Measurements from ENCODE around the gene MARCHF2.
A peak's percentile ranks its signal among the peaks of the same experiment; 100 is the strongest.

The MARCHF2 gene

GRCh38 chr19:8444677-8445487 lies 31.8 kb downstream of the MARCHF2 start, which contains the start of gene HNRNPM:
Gene HNRNPM, plus strand, starts transcription at chr19:8444975. Its CDS starts 24 bp downstream, at chr19:8444999.
- DNase-seq (ENCODE audit: extremely low read depth, low read depth), result peak; percentile 77
- TF ChIP-seq CTCF (IDR thresholded peaks at IDR 0.05; ENCODE audit: low read depth, low read length, missing control alignments), result no peak
- peak within 1 kb of the TSS; percentile 98 for H3K4me3 ChIP-seq (replicated peaks; ENCODE audit: low read depth, low read length)

- DNase-seq (ENCODE audit: extremely low read depth, low read depth), result no peak
Measured at GRCh38 chr19:8445488-8446001, 32.4 kb downstream of the MARCHF2 start.

GRCh38 chr19:8446061-8446709 lies 33.1 kb downstream of the MARCHF2 start:
- DNase-seq (ENCODE audit: extremely low read depth, low read depth), result no peak
- no peak for TF ChIP-seq CTCF (IDR thresholded peaks at IDR 0.05; ENCODE audit: low read depth, low read length, missing control alignments)
- H3K4me3 ChIP-seq (replicated peaks; ENCODE audit: low read depth, low read length), result peak overlapping the region; percentile 98

More at GRCh38 chr19:8445488-8446001, 32.4 kb downstream of the MARCHF2 start:
- no peak for TF ChIP-seq CTCF (IDR thresholded peaks at IDR 0.05; ENCODE audit: low read depth, low read length, missing control alignments)
- peak overlapping the region; percentile 98 for H3K4me3 ChIP-seq (replicated peaks; ENCODE audit: low read depth, low read length)

- H3K4me3 ChIP-seq (replicated peaks; ENCODE audit: low read depth, low read length), result no peak overlapping the region
- no peak for TF ChIP-seq CTCF (IDR thresholded peaks at IDR 0.05; ENCODE audit: low read depth, low read length, missing control alignments)
- no peak for DNase-seq (ENCODE audit: extremely low read depth, low read depth)
Measured at GRCh38 chr19:8449830-8450229, 36.7 kb downstream of the MARCHF2 start.

GRCh38 chr19:8451377-8451776 lies 38.3 kb downstream of the MARCHF2 start:
- DNase-seq (ENCODE audit: extremely low read depth, low read depth), result no peak
- TF ChIP-seq CTCF (IDR thresholded peaks at IDR 0.05; ENCODE audit: low read depth, low read length, missing control alignments), result no peak
- no peak overlapping the region for H3K4me3 ChIP-seq (replicated peaks; ENCODE audit: low read depth, low read length)

GRCh38 chr19:8451885-8452284 lies 38.8 kb downstream of the MARCHF2 start:
- DNase-seq (ENCODE audit: extremely low read depth, low read depth), result no peak

More at GRCh38 chr19:8451885-8452284, 38.8 kb downstream of the MARCHF2 start:
- no peak overlapping the region for H3K4me3 ChIP-seq (replicated peaks; ENCODE audit: low read depth, low read length)
- TF ChIP-seq CTCF (IDR thresholded peaks at IDR 0.05; ENCODE audit: low read depth, low read length, missing control alignments), result no peak
